ENCODE results near the gene GAS2L3.

The GAS2L3 gene

GRCh38 chr12:100573292-100574186 lies at the start of gene GAS2L3:
TSS of gene GAS2L3 (plus strand) at chr12:100573684. CDS start at chr12:100594905, 21,221 bp downstream.
- peaks cover 38% of the 10 kb centered on the region for H3K4me1 Mint-ChIP-seq (ENCODE audit: low read depth)
- intact Hi-C loops (cut with micrococcal nuclease): loop anchor here (5.0 to 10.0 kb wide), 2 partner anchors 306 to 429 kb away; partner anchors contain the start of genes BLTP3B, DEPDC4 and SCYL2
- peak within 1 kb of the TSS; percentile 95 for H3K4me3 Mint-ChIP-seq
- peaks cover 22% of the 10 kb centered on the region for H3K36me3 Mint-ChIP-seq (ENCODE audit: low read depth)
- no peaks in the 10 kb centered on the region for H3K27me3 Mint-ChIP-seq
- H3K9me3 Mint-ChIP-seq: peaks cover 4% of the 10 kb centered on the region
- H3K27ac Mint-ChIP-seq: peak within 1 kb of the TSS; percentile 97

DNA sequence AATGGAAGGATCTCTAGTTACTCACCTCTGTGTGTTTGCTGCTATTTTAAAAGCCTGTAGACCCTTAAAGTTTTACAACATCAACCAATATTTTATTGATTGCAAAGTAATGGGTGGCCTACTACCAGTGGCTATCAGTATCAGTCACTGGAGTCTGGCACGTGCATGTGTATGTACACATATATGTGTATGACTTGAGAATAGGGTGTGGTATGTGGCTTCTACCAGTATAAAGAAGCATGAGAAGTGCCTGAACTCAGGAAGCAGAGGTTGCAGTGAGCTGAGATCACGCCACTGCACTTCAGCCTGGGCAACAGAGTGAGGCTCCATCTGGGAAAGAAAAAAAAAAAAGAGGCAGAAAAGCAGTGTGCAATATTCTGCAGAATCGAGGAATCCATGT lies 45.5 kb upstream of the GAS2L3 start:
- intact Hi-C loops (cut with micrococcal nuclease): no loop called here
- Mint-ChIP-seq H3K36me3 (ENCODE audit: low read depth) (no peaks in the 10 kb centered on the region), H3K4me1 (ENCODE audit: low read depth) (no peaks in the 10 kb centered on the region), H3K9me3 (no peaks in the 10 kb centered on the region), H3K27me3 (peaks cover 10% of the 10 kb centered on the region), H3K27ac (no peak overlapping the region), H3K4me3 (no peak overlapping the region)

DNA sequence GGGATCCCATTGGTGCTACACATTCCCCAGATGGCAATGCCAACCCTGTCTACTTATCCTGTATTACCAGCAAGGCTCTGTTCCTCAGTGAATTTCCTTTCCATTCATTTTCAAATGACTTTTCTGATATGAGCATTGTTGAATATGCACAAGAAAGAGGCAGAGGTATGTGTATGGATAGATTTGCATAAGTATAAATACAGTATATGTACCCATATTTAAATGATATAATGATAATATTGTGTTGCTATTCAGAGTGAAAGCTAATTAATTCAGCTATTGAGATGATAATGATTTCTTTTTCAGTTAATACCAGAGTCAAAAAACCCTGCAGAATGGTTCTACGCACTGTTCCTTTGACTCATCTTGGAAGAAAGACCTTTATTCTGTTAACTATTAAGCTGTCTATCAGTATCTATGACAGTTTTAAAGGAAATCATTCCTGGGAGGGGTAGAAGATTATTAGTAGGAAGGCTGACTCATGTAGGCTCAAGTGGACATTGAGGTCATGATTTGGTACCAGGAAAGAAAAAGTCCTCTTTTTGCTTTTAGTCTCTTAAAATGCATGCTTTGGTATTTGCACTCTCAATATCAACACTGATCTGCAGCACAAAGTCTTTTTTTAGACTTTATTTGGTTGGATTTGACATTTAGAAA lies 44.9 kb upstream of the GAS2L3 start:
- H3K36me3 Mint-ChIP-seq (ENCODE audit: low read depth): no peaks in the 10 kb centered on the region
- H3K4me1 Mint-ChIP-seq (ENCODE audit: low read depth): no peaks in the 10 kb centered on the region
- H3K27ac Mint-ChIP-seq: no peak overlapping the region
- intact Hi-C loops (cut with micrococcal nuclease): no loop called here
- no peaks in the 10 kb centered on the region for H3K9me3 Mint-ChIP-seq
- H3K4me3 Mint-ChIP-seq: no peak overlapping the region
- H3K27me3 Mint-ChIP-seq: peaks cover 10% of the 10 kb centered on the region

GRCh38 chr12:100529756-100530350 lies 43.6 kb upstream of the GAS2L3 start:
- H3K4me3 Mint-ChIP-seq: no peak overlapping the region
- intact Hi-C loops (cut with micrococcal nuclease): no loop called here
- no peaks in the 10 kb centered on the region for H3K9me3 Mint-ChIP-seq
- peaks cover 10% of the 10 kb centered on the region for H3K27me3 Mint-ChIP-seq
- H3K36me3 Mint-ChIP-seq (ENCODE audit: low read depth): no peaks in the 10 kb centered on the region
- H3K27ac Mint-ChIP-seq: no peak overlapping the region
- no peaks in the 10 kb centered on the region for H3K4me1 Mint-ChIP-seq (ENCODE audit: low read depth)

GRCh38 chr12:100533376-100533775 lies 40.1 kb upstream of the GAS2L3 start:
- H3K4me3 Mint-ChIP-seq: no peak overlapping the region
- no peaks in the 10 kb centered on the region for H3K4me1 Mint-ChIP-seq (ENCODE audit: low read depth)
- peaks cover 10% of the 10 kb centered on the region for H3K27me3 Mint-ChIP-seq
- no peaks in the 10 kb centered on the region for H3K36me3 Mint-ChIP-seq (ENCODE audit: low read depth)
- H3K27ac Mint-ChIP-seq: no peak overlapping the region
- intact Hi-C loops (cut with micrococcal nuclease): no loop called here
- no peaks in the 10 kb centered on the region for H3K9me3 Mint-ChIP-seq

DNA sequence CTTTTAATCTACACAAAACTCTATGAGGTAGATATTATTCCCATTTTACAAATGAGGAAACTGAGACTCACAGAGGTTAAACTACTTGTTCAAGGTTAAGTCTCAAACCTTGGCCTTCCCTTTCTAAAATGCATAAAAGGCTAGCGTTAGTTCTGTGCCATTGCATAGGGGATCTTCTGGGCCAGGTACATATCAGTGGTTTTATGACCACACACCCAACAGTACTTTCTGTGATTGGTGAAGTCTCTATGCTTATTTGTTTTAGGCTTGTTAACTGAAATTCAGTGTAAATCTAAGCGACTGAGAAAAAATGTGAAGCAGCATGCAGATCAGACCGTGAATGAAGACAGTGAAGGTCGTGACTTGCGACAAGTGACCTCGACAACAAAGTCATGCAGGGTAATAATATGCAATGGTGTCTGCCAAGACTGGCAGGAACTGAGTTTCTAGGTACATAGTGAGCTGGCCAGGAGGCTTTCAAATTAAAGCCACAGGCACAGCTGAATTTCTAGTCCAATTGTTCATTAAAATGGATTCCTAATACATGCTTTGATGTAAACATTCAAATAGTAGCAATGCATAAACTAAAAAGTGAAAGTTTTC lies 38.8 kb upstream of the GAS2L3 start:
- Mint-ChIP-seq H3K36me3 (ENCODE audit: low read depth) (no peaks in the 10 kb centered on the region), H3K9me3 (no peaks in the 10 kb centered on the region), H3K27me3 (peaks cover 7% of the 10 kb centered on the region), H3K27ac (no peak overlapping the region), H3K4me3 (no peak overlapping the region), H3K4me1 (ENCODE audit: low read depth) (no peaks in the 10 kb centered on the region)
- intact Hi-C loops (cut with micrococcal nuclease): no loop called here

DNA sequence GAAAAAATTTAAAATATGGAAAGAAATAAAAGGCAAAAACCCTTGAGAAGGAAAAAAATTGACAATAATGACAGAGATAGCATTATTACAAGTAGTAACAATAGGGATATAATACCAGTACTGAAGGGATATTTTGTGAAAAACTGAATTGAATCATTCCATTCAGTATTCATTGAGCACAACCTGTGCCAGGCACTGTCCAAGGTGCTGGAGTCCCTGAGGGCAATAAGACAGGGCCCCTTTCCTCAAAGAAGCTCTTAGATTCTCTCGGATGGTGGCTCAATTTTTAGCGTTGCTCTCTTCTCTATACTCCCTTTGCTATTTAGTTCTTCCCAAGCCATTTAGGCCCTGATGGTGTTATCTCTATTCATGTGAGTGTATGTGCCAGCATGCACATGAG lies 34.3 kb upstream of the GAS2L3 start:
- H3K9me3 Mint-ChIP-seq: no peaks in the 10 kb centered on the region
- no peak overlapping the region for H3K27ac Mint-ChIP-seq
- peaks cover 6% of the 10 kb centered on the region for H3K27me3 Mint-ChIP-seq
- H3K4me3 Mint-ChIP-seq: no peak overlapping the region
- no peaks in the 10 kb centered on the region for H3K36me3 Mint-ChIP-seq (ENCODE audit: low read depth)
- H3K4me1 Mint-ChIP-seq (ENCODE audit: low read depth): no peaks in the 10 kb centered on the region
- intact Hi-C loops (cut with micrococcal nuclease): no loop called here

DNA sequence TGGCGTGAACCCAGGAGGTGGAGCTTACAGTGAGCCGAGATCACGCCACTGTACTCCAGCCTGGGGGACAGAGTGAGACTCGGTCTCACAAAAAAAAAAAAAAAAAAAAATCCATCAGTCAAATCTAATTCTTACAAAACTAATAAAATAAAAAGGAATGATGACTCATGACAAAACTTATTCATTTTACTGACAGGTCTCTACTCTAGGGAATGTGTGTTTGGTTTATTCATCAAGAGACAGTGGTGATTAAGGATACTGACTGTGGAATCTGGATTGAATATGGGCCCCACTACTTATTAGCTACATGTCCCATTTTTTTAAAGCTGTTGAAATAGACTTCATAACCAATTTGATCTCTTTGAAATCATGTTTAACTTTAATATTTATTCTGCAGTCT lies 29.3 kb upstream of the GAS2L3 start:
- Mint-ChIP-seq H3K4me1 (ENCODE audit: low read depth) (no peaks in the 10 kb centered on the region), H3K27ac (no peak overlapping the region), H3K9me3 (no peaks in the 10 kb centered on the region), H3K4me3 (no peak overlapping the region), H3K27me3 (peaks cover 15% of the 10 kb centered on the region), H3K36me3 (ENCODE audit: low read depth) (no peaks in the 10 kb centered on the region)
- intact Hi-C loops (cut with micrococcal nuclease): no loop called here

- no peaks in the 10 kb centered on the region for H3K9me3 Mint-ChIP-seq
- no peak overlapping the region for H3K27ac Mint-ChIP-seq
- no peaks in the 10 kb centered on the region for H3K36me3 Mint-ChIP-seq (ENCODE audit: low read depth)
- H3K27me3 Mint-ChIP-seq: peaks cover 16% of the 10 kb centered on the region
- no peak overlapping the region for H3K4me3 Mint-ChIP-seq
- no peaks in the 10 kb centered on the region for H3K4me1 Mint-ChIP-seq (ENCODE audit: low read depth)
- intact Hi-C loops (cut with micrococcal nuclease): no loop called here
These were observed 28.4 kb upstream of the GAS2L3 start for GRCh38 chr12:100545092-100545491.

DNA sequence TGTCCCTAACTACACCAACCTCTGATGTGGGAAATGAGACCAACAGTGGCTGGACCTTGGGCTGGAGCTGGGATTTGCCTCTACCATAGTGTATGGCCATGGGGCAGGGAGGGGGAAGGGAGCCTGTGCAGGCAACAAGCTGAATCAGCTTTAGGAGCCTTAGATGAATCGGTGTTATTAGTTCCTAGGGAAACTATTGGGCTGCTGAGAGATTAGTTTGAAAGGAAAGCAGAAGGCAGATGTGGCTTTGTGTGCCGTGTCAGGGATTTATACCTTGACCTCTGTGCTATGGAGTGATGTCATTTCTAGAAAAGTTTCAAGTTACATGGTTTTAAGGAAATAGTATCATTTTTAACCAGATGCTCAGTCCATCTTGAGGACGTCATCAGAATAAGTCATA lies 19.5 kb upstream of the GAS2L3 start:
- Mint-ChIP-seq H3K4me1 (ENCODE audit: low read depth) (peaks cover 13% of the 10 kb centered on the region), H3K4me3 (no peak overlapping the region), H3K9me3 (no peaks in the 10 kb centered on the region), H3K36me3 (ENCODE audit: low read depth) (no peaks in the 10 kb centered on the region), H3K27ac (peak overlapping the region; percentile 71), H3K27me3 (peaks cover 6% of the 10 kb centered on the region)
- intact Hi-C loops (cut with micrococcal nuclease): loop anchor here (2.0 kb wide), 1 partner anchor 319 kb away; no protein-coding TSS in a partner anchor

- no peak overlapping the region for H3K4me3 Mint-ChIP-seq
- intact Hi-C loops (cut with micrococcal nuclease): loop anchor here (2.0 kb wide), 1 partner anchor 320 kb away; no protein-coding TSS in a partner anchor
- no peak overlapping the region for H3K27ac Mint-ChIP-seq
- H3K9me3 Mint-ChIP-seq: no peaks in the 10 kb centered on the region
- H3K27me3 Mint-ChIP-seq: peaks cover 5% of the 10 kb centered on the region
- no peaks in the 10 kb centered on the region for H3K36me3 Mint-ChIP-seq (ENCODE audit: low read depth)
- peaks cover 13% of the 10 kb centered on the region for H3K4me1 Mint-ChIP-seq (ENCODE audit: low read depth)
These were observed 18.8 kb upstream of the GAS2L3 start for GRCh38 chr12:100554608-100555077.

GRCh38 chr12:100555722-100556121 lies 17.8 kb upstream of the GAS2L3 start:
- Mint-ChIP-seq H3K27me3 (peaks cover 6% of the 10 kb centered on the region), H3K4me3 (no peak overlapping the region), H3K4me1 (ENCODE audit: low read depth) (peaks cover 13% of the 10 kb centered on the region), H3K9me3 (no peaks in the 10 kb centered on the region), H3K27ac (no peak overlapping the region), H3K36me3 (ENCODE audit: low read depth) (no peaks in the 10 kb centered on the region)
- intact Hi-C loops (cut with micrococcal nuclease): loop anchor here (2.0 kb wide), 1 partner anchor 321 kb away; no protein-coding TSS in a partner anchor

GRCh38 chr12:100557357-100557756 lies 16.1 kb upstream of the GAS2L3 start:
- Mint-ChIP-seq H3K36me3 (ENCODE audit: low read depth) (no peaks in the 10 kb centered on the region), H3K4me3 (no peak overlapping the region), H3K27ac (no peak overlapping the region), H3K4me1 (ENCODE audit: low read depth) (peaks cover 13% of the 10 kb centered on the region), H3K9me3 (no peaks in the 10 kb centered on the region), H3K27me3 (peaks cover 6% of the 10 kb centered on the region)
- intact Hi-C loops (cut with micrococcal nuclease): no loop called here
